SW 1271 (cell line): ENCODE measurements around the gene COL17A1.

Experiments used
- DNase-seq, 2 experiments: peaks; one replicate each; lab custom pipeline; 2025; lab: John Stamatoyannopoulos, UW

The COL17A1 gene

GRCh38 chr10:104098358-104098925 is 12.8 kb upstream of the COL17A1 start:
- no peak for DNase-seq

GRCh38 chr10:104096692-104097091 is 11.0 kb upstream of the COL17A1 start:
- no peak for DNase-seq

GRCh38 chr10:104092749-104093148 is 7.1 kb upstream of the COL17A1 start:
- DNase-seq, result no peak

GRCh38 chr10:104090611-104091010 is 4.9 kb upstream of the COL17A1 start:
- DNase-seq, result no peak

GRCh38 chr10:104089621-104090020 is 3.9 kb upstream of the COL17A1 start:
- no peak for DNase-seq

- DNase-seq, result no peak
These were observed 2.6 kb upstream of the COL17A1 start for GRCh38 chr10:104088239-104088638.

- no peak for DNase-seq
These were observed 1.1 kb downstream of the COL17A1 start for GRCh38 chr10:104084482-104085142.

GRCh38 chr10:104081998-104082397 is 3.7 kb downstream of the COL17A1 start:
- no peak for DNase-seq

- peak in 1 of 2 experiments; percentile 9 for DNase-seq
These were observed 4.9 kb downstream of the COL17A1 start for GRCh38 chr10:104080762-104081161.

- no peak for DNase-seq
These were observed 8.0 kb downstream of the COL17A1 start for GRCh38 chr10:104077663-104078151.

GRCh38 chr10:104077247-104077646 is 8.4 kb downstream of the COL17A1 start:
- DNase-seq, result no peak

GRCh38 chr10:104076743-104077160 is 8.9 kb downstream of the COL17A1 start:
- no peak for DNase-seq

- DNase-seq, result no peak
These were observed 11.2 kb downstream of the COL17A1 start for GRCh38 chr10:104074505-104074904.

- DNase-seq, result no peak
These were observed 12.9 kb downstream of the COL17A1 start for GRCh38 chr10:104072786-104073185.

- no peak for DNase-seq
These were observed 16.1 kb downstream of the COL17A1 start for GRCh38 chr10:104069613-104070012.

GRCh38 chr10:104067525-104067924 is 18.2 kb downstream of the COL17A1 start:
- DNase-seq, result no peak

GRCh38 chr10:104066945-104067344 is 18.7 kb downstream of the COL17A1 start:
- no peak for DNase-seq

- DNase-seq, result no peak
These were observed 19.9 kb downstream of the COL17A1 start for GRCh38 chr10:104065748-104066147.

- DNase-seq, result no peak
These were observed 24.5 kb downstream of the COL17A1 start for GRCh38 chr10:104061196-104061595.

- no peak for DNase-seq
These were observed 26.3 kb downstream of the COL17A1 start for GRCh38 chr10:104059364-104059763.

- DNase-seq, result no peak
These were observed 28.0 kb downstream of the COL17A1 start for GRCh38 chr10:104057717-104058116.

- no peak for DNase-seq
These were observed 28.9 kb downstream of the COL17A1 start for GRCh38 chr10:104056619-104057273.

- peak; percentile 24 to 49 for DNase-seq
These were observed 31.2 kb downstream of the COL17A1 start for GRCh38 chr10:104054430-104054829.
